GM19438 (cell line): Measurements from ENCODE around the gene MCTP1.
A peak's percentile ranks its signal among the peaks of the same experiment; 100 is the strongest.

Source experiments
- ATAC-seq: cut with Tn5 transposase; IDR thresholded peaks from one replicate; pipeline ENCODE4 v1.9.1; 2021; ENCODE audit warnings: low read depth; ENCODE audit not compliant: unreplicated experiment

The MCTP1 gene

DNA sequence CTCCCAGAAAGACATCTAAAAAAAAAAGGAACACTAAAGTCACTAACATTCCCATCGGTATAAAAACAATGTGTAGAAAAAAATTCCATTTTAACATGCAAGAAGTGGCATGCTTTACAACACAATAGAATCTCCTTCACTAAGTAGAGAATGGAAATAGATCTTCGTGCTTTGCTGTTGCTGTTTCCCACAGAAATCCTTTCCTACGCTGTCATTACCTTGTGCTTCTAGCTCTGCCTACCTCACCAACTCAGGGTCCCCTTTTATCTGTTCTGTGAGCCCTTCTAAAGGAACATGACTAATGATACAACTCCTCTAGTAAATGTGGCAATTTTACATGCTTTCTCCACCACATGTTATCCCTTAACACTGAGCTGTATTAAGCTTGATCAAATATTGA is 202.9 kb downstream of the MCTP1 start:
- no peak for ATAC-seq

DNA sequence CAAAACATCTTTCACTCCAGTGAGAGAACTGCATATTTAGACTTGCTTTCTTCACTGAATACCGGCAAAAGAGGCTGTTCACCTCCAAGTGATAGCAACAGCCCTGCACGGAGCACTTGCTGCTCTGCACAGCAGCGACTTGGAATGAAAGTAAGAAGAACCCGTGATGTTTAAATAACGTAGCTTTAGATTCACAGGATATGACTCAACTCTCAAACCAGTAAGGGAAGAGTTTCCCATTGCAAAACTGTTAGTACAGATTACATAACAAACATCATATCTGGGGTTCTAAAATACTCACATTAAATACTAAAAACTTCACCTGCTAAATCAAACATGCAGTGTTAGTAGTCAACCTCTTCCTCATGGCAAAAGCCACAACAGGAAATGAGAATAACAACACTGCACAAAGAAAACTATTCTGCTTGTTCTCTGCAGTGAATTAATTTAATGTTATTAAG is 203.4 kb downstream of the MCTP1 start:
- ATAC-seq: peak; percentile 90

DNA sequence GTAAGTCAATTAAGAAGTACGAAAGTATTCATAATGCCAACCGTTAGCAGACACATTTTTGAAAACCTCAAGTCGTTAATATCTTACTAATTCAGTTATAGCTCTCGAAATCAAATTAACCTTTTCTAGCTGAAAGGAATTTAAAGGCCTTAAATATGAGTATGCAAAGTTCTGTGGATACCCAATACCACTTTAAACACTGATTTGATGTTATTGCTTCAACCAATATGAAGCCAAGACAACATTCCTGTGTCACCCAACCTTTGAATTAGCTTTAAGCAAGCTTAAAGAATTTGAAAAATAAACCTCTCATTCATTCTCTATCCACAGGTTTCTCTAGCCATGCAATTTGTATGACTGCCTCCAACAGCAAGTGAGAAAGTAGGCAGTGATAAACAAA is 204.5 kb downstream of the MCTP1 start:
- ATAC-seq: no peak

DNA sequence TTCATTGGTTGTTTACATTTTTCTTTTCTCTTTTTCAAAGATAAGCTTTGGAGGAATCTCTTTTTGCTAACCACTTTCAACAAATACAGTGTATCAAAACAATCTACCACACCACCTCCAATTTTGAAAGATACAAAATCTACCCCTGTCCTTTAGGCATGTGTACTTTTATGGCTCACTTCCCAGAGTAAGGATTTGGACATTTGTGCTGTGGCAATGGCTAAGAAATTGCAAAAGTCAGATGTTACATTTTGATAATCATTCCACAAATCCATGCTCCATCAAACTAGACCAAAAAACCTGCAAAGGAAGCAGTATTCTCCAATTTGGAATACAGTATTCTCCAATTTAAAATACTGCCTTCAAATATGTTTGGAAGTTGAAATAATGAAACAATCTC is 204.9 kb downstream of the MCTP1 start:
- ATAC-seq: no peak

DNA sequence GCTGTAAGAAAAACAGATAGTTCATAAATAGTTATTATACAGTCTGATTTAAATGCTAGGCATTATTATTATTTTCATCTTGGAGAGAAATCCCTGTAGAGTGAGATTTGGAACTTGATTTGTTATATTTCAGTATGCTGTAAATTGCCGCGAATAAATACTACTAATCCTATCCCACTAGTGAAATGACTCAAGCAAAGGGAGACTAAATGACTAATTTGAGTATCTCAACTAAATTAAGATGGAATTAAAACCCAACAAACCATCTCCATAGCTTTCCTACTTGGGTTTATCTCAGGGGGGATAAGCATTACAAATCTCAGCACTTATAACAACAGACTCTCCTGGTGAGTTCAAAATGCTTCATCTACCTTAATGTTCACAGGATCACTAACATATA is 206.0 kb downstream of the MCTP1 start:
- ATAC-seq: no peak

DNA sequence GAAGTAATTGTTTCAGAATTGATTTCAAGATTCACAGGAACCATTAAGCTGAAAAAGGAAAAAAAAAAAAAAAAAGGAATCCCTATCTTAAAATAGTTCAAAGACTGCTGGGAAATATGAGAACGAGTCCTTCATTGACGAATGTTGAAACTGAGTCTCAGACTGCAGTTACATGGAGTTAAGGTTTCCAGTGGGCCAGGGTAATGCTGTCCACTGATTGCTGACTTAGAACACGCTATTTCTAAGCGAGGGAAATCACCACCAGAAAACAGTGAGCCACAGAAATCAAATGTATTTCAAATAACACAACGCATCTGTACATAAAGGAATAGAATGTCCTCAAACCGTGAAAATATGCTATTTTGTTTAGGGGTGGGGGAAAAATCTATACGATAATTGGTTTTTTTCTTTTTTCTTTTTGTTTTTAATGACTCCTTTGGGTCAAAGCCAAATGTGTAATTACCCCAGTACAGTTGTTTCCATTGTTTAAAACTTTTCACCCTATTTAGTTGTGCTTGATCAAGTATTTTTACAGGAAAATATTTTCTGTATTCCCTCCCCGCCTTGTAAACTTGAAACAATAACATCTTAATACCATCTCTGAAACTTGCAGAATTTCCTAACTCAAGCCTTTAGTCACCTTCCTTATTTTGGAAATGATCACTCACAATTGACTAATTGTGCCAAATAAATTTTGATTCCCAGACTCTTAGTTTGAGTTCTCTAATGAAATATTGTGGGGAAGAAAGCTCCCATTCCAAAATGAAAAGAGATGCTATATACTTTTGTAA is 208.3 kb downstream of the MCTP1 start:
- no peak for ATAC-seq

DNA sequence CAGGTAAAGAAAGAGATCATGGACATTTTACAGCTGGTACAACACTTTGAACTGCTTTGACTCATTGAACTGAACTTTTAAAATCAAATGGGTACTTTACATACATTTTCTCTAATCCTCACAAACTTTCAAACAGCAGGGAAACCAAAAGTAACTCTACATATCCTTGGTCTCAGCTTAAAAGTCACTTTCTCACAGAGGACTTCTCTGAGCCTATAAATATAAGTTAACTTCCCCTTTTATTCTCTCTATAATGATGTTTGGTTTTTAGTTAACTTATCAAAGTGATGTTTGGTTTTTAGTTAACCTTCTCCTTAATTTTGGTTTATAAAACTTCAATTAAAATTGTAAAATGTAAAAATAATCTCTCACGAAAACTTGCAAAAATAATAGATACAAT is 209.8 kb downstream of the MCTP1 start:
- ATAC-seq: no peak

DNA sequence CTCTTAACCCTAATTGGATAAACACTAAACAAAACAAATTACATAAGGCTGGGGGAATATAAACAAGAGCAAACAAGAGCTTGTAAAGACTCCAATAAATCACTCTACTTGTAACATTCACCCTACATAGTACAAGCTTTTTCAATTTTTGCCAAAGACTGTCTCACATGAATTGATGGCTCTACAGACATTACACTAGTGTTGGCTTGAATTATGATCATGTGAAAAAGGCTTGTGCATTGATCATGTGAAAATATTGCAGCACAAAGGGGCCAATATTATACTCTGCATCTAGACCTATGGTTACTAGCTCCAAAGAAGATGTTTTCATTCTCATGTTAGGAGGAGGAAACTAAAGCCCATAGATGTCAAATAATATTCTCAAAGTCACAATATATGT is 212.6 kb downstream of the MCTP1 start:
- ATAC-seq: no peak

DNA sequence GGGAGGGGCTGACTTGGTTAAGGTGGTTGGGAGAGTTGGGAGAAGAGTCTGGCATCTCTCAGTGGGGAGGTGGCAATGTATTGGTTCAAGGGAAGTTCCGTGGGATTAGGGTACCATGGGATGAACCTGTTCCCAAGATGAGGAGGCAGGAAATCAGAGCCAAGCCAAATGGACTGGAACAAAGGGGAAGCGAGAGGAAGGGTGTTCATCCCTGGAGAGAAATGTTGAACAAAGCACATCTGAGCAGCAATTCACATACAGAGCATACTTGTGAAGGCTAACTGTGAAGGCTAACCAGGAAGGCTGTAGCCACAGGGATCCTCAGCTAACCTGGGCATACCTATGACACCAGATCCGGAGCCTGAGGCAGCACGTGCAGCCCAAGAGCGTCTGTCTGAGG is 214.0 kb downstream of the MCTP1 start:
- ATAC-seq: no peak

DNA sequence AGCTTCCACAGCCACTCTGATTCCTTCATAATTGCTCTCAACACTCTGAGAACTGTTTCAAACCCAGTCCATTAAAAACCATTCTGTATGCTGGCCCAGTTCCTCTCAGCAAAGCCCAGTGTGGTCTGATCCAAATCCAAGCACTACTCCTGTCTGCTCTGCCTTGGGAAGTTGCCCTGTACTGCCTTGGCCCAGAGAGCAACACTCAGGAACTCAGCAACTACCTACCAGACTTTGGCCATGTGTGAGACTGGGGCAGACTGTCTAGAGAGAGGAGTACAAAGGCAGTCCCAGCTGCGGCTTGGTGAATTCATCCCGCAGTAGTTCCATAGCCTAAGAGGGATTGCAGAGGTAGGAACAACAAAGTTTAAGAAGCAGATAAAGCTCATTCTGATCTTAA is 214.4 kb downstream of the MCTP1 start:
- ATAC-seq: no peak

DNA sequence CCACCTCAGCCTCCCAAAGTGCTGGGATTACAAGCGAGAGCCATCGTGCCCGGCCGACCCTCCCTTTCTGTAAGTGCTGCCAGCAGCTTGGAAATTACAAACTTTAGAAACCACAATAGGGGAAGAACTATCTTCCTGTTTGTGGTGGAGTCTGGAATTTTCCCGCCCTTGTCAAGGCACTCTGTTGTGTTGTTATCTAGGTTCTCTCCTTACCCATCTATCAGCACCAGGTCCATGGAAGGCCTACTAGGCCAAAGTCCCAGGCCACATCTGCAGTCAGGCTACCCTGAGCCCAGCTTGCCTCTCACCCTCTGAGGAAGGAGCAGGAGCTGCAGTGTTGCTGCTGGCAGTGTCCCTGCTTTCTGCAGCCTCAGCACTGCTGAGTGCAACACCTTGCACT is 214.9 kb downstream of the MCTP1 start:
- no peak for ATAC-seq

DNA sequence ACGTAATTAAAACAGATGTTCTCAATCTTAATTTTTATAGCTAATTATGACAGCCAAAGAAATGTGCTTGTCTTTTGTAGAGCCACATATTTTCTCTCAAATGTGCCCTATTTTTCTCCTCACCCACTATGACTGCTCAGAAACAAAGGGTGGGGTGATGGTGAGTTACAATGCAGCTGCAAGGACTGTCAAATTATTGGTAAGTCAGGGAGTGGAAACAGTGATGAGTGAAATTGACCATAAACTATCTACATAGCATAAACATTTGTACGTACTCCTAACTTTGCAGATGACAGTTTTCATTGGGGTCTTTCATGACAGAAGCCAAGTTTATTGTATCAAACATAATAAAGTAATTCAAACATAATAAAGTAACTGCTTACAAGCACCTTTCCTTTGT is 215.9 kb downstream of the MCTP1 start:
- no peak for ATAC-seq

DNA sequence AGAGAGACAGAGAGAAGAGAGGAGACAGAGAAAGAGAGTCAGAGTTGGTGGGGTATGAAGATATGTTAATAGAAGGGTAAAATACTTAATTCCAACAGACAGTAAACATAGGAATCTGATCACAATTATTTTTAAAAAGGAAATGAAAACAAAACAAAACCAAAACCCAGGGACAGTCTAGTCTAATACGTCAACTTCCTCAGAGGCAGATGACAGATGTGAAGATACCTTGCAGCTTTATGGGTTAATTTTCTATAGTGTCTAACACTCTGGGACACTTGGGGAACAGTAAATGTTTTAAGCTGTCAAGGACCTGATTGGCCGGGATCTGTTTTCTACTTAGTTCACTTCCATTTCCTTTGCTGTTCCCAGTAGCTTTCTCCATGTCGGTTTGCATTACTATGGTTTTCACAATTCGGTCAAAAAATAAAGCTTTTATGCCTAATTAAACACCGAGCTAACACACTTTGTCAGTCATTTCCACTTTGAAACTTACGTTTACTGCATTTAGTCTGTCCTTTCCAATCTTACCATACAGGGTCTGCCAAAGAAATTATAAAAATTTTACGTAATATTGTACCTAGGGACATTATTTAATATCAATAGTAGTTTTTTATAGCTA is 216.5 kb downstream of the MCTP1 start:
- ATAC-seq: peak; percentile 44

DNA sequence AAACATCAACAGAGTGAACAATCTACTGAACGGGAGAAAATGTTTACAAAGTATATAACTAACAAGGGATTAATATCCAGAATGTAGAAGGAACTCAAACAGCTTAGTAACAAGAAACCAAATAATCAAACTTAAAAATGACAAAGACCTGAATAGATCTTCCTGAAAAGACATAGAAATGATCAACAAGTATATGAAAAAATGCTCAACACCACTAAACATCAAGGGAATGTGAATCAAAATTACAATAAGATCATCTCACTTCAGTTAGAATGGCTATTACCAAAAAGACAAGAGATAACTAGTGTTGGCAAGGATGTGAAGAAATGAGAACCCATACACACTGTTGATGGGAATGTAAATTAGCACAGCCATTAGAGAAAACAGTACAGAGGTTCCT is 218.8 kb downstream of the MCTP1 start:
- ATAC-seq: no peak

DNA sequence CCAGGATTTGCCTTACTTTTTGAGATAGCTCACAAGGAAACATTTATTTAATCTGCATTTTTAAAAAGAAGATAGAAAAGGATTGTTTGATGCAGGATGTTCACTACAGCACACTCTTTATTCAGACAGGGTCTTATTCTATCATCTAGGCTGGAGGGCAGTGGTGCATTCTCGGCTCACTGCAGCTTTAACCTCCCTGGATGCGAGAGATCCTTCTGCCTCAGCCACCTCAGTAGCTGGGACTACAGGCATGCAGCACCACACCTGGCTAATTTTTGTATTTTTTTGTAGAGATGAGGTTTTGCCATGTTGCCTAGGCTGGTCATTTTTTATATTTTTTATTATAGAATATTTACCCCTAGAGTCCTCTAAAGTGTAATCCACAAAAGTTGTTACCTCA is 221.4 kb downstream of the MCTP1 start:
- no peak for ATAC-seq

DNA sequence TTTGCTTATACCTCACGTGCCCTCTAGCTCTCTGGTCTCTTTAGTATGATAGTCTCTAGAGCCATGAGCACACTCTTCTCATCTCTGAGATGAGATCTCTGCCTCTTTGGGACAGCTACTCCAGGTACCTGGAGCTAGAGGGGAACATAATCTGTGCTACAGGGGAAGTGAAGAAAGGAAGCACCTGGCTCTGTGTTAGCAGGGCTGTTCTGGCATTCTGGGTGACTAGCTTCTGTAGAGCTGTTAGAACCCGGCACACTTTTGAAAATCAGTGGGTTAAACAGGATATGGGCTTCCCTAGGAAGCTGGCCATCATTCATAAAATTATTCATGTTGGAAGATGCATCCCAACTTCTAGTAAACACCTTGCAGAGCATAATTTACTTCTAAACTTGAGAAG is 224.8 kb downstream of the MCTP1 start:
- ATAC-seq: no peak

DNA sequence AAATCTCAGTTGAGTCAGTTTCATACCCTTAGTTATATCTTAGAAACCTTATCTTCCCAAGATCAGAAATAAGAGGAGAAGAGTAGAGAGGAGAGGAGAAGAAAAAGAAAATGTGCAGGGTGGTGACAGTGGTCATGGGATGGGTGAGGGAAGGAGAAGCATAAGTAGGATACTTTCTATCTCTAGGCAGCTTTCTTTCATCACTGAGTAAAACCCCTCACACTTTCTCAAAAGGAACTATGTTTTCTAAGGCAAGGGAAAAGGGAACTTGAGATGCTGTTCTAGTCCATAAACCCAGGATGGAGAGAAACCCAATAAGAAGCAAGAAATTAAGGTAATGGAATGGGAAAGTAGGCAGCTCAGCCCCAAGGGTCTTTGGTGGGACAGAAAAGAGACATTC is 225.3 kb downstream of the MCTP1 start:
- ATAC-seq: no peak

DNA sequence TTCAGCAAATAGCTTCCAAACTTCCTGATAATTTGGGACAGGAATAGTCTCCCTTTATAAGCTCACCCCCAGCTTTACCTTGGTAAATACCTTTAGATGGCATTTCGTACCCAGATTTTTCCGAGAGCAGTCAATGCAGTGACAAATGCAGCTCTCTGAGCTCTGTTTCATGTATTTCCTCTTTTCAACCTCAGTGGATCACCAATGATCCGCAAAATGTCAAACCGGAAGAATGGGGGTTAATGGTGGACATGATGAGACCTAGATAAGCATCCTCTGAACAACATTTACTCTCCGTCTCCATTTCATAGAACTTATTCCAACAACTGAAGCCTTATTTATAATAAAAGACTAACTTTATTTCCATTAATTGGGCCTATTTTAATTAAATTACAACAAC is 227.3 kb downstream of the MCTP1 start:
- no peak for ATAC-seq

DNA sequence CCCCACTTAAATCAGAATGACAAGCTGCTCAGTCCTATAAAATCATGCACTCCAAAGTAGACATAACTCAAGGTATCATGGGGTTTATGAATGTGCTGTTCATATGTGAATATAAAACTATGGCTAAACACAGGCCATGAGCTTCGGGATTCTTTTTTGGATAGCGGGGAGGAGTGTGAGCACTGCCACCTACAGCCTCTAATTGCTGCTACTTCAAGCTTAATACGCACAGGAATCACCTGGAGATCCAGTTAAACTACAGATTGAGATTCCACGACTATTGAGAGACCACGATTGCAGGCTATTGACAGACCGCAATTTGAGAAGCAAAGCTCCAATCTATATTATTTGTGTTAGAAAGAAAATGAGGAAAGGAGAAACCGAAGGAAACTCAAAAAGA is 231.6 kb downstream of the MCTP1 start:
- ATAC-seq: no peak

DNA sequence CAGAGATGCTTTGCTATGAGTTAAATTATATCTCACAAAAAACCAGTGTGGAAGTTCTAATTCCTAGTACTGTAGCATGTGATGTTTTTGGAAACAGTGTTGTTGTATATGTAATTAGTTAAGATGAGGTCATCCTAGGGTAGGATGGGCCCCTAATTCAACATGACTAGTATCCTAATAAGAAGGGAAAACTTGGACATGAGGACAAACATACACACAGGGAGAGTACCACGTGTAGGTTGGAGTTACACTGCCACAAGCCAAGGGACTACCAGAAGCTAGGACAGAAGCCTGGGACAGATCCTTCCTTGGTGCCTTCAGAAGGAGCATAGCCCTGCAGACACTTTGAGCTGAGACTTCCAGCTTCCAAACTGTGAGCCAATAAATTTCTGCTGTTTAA is 234.2 kb downstream of the MCTP1 start:
- ATAC-seq: no peak

DNA sequence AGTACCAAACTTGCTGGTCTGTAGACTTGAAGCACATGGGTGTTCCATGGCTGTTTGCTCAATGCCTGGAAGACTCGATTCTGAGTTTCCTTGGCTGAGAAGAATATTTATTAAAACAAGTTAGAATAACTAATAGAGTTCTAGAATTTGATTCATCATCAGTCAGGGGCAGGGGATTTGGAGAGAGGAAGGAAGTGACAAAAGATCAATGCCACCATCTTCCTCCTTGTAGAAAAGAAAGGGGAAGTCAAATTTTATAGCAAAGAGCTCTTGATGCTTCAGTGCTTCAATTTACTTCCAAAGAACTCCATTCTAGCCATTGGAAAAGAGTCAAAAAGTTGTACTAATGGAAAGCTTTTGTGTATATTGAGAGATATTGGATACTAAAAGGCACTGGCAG is 236.3 kb downstream of the MCTP1 start:
- ATAC-seq: no peak

DNA sequence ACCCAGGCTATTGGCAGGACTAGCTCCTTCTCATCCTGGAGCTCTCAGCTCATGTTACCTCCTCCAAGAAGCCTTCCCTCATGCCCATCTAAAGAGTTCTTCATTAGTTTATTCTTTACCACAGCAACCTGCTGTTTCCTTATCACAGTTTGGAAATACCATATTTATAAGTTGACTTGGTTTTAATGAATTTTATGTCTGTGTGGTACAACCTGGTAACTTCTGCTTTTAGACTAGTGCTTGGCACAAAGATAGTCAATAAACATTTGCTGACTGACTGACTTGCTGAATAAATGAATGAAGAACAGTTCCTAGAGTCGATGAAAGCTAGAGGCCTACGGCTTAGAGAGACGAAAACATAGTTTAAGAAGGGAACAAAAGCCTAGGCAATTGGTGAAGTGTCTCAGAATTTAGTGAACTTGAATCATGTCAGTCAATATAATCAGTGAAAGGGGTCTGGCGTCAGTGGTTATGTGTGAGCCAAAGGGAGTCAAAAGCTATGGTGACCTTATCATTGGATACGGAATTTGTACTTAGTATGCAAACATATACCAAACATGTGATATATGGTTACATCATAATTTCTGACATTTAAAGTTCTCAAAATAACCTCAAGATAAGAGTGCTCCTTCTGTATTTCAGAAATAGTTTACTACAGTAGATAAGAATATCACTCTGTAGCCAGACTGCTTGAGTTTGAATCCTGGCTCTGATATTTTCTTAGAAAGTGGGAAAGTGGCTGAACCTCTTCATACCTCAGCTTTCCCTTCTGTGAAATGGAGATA is 239.5 kb downstream of the MCTP1 start:
- no peak for ATAC-seq
